ENCODE data around the gene OPA3. TPM values are rescaled to one million over a fixed set of nuclear protein-coding genes. Genes with fewer than 3 reads are reported as not detected.

OPA3 gene
- total RNA-seq, 2 experiments from 2014 or later, result 5.8 to 12.0 TPM

- H3K9me2 ChIP-seq (ENCODE audit: insufficient read depth, low read length), result no peaks in the 10 kb centered on the region
- no peaks in the 10 kb centered on the region for H3K9me3 ChIP-seq (ENCODE audit: low read length)
- CTCF ChIA-PET (ENCODE audit: unreplicated experiment), result no interaction called here
- no peak overlapping the region for H3K4me2 ChIP-seq (ENCODE audit: low read length)
- no peak for TF ChIP-seq EZH2phosphoT487 (IDR thresholded peaks at IDR 0.05; ENCODE audit: borderline replicate concordance, low read depth, low read length)
- TF ChIP-seq CTCF (conservative IDR thresholded peaks at IDR 0.05; ENCODE audit: low read length), result no peak
- peak; percentile 80 for DNase-seq (ENCODE audit: low spot score)
- no TSS peak for BruUV-seq (replicated peaks)
- H3K4me3 ChIP-seq (ENCODE audit: low read depth, low read length, poor library complexity, severe bottlenecking), result no peak overlapping the region
- POLR2A ChIA-PET, result no interaction called here
- no peaks in the 10 kb centered on the region for H3K79me2 ChIP-seq (ENCODE audit: insufficient read depth, low read depth, low read length)
- H4K20me1 ChIP-seq (ENCODE audit: insufficient read depth, low read length), result no peaks in the 10 kb centered on the region
- no peaks in the 10 kb centered on the region for H3K36me3 ChIP-seq (ENCODE audit: insufficient read depth, low read length)
- H3K4me1 ChIP-seq (ENCODE audit: insufficient read depth, low read length, poor library complexity, severe bottlenecking), result peaks cover 41% of the 10 kb centered on the region
- no peak overlapping the region for H3K27ac ChIP-seq (ENCODE audit: low read depth, low read length, poor library complexity, severe bottlenecking)
- intact Hi-C loops (cut with micrococcal nuclease; ENCODE audit: unreplicated experiment), result no loop called here
- no peak overlapping the region for H2AFZ ChIP-seq (ENCODE audit: low read length)
Observed at GRCh38 chr19:45499196-45500180, 85.1 kb downstream of the OPA3 start.

DNA sequence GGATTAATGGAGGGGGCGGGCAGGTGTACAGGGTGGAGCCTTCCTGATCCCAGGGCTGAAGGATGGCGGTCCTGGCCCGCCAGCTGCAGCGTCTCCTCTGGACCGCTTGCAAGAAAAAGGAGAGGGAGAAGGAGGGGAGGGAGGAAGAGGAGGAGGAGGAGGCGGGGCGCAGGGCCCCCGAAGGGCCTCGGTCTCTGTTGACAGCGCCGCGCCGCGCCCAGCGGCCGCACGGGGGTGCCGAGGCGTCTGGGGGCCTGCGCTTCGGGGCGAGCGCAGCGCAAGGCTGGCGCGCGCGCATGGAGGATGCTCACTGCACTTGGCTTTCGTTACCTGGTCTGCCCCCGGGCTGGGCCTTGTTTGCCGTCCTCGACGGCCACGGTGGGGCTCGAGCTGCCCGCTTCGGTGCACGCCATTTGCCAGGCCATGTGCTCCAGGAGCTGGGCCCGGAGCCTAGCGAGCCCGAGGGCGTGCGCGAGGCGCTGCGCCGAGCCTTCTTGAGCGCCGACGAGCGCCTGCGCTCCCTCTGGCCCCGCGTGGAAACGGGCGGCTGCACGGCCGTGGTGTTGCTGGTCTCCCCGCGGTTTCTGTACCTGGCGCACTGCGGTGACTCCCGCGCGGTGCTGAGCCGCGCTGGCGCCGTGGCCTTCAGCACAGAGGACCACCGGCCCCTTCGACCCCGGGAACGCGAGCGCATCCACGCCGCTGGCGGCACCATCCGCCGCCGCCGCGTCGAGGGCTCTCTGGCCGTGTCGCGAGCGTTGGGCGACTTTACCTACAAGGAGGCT lies 86.0 kb downstream of the OPA3 start, which contains the start of gene PPM1N:
TSS of gene PPM1N (plus strand) at position 33 of the 785 bp plus-strand sequence. CDS start at position 63, 30 bp downstream.
- POLR2A ChIA-PET, result no interaction called here
- peaks cover 41% of the 10 kb centered on the region for H3K4me1 ChIP-seq (ENCODE audit: insufficient read depth, low read length, poor library complexity, severe bottlenecking)
- DNase-seq (ENCODE audit: low spot score), result peak; percentile 61
- H4K20me1 ChIP-seq (ENCODE audit: insufficient read depth, low read length), result no peaks in the 10 kb centered on the region
- CTCF ChIA-PET (ENCODE audit: unreplicated experiment), result no interaction called here
- H2AFZ ChIP-seq (ENCODE audit: low read length), result peak within 1 kb of the TSS; percentile 34; the same call in 1 of the 2 replicates
- intact Hi-C loops (cut with micrococcal nuclease; ENCODE audit: unreplicated experiment), result no loop called here
- H3K27ac ChIP-seq (ENCODE audit: low read depth, low read length, poor library complexity, severe bottlenecking), result no peak within 1 kb of the TSS
- peak within 1 kb of the TSS; percentile 69 for H3K4me3 ChIP-seq (ENCODE audit: low read depth, low read length, poor library complexity, severe bottlenecking)
- no TSS peak for BruUV-seq (replicated peaks)
- TF ChIP-seq EZH2phosphoT487 (IDR thresholded peaks at IDR 0.05; ENCODE audit: borderline replicate concordance, low read depth, low read length) (no peak), CTCF (conservative IDR thresholded peaks at IDR 0.05; ENCODE audit: low read length) (peak; percentile 59)
- no peaks in the 10 kb centered on the region for H3K9me3 ChIP-seq (ENCODE audit: low read length)
- no peaks in the 10 kb centered on the region for H3K36me3 ChIP-seq (ENCODE audit: insufficient read depth, low read length)
- no peaks in the 10 kb centered on the region for H3K9me2 ChIP-seq (ENCODE audit: insufficient read depth, low read length)
- peak within 1 kb of the TSS; percentile 79 for H3K4me2 ChIP-seq (ENCODE audit: low read length)
- no peaks in the 10 kb centered on the region for H3K79me2 ChIP-seq (ENCODE audit: insufficient read depth, low read depth, low read length)
